Activated naive CD4-positive, alpha-beta T cell treated with anti-CD3 and anti-CD28 coated beads, Interleukin-2, amount 50 U/mL, for 72 hours (primary cell): ENCODE measurements around the gene SLC5A12. TPM values are rescaled to one million over a fixed set of nuclear protein-coding genes. Genes with fewer than 3 reads are reported as not detected.

Source experiments
- ATAC-seq, 2 donors: fragments of 150-1000 bp; cut with Tn5 transposase; 2 replicates each; pipeline ENCODE4 v1.10.0; 2021; ENCODE audit warnings: mild to moderate bottlenecking in 2 of 2, moderate library complexity in 2 of 2
- DNase-seq, 2 donors: peaks; one replicate each; pipeline ENCODE4 v3.0.0; 2021 to 2022; ENCODE audit warnings: low spot score in 2 of 2
- H3K27ac Mint-ChIP-seq, 2 donors: one replicate each; pipeline ENCODE4 v1.8.0; 2022; ENCODE audit warnings: mild to moderate bottlenecking in 2 of 2, mixed read lengths in 2 of 2
- H3K36me3 Mint-ChIP-seq, 2 donors: one replicate each; pipeline ENCODE4 v1.8.0; 2022; ENCODE audit warnings: mixed read lengths in 2 of 2
- H3K9me3 Mint-ChIP-seq, 2 donors: one replicate each; pipeline ENCODE4 v1.8.0; 2022; ENCODE audit warnings: mixed read lengths in 2 of 2
- total RNA-seq, 2 donors: library from RNA; stranded (reverse); gene quantifications; one replicate each; pipeline ENCODE4 v1.2.3, GENCODE V29; 2022

Gene SLC5A12
- total RNA-seq, 2 donors from 2014 or later = not detected

GRCh38 chr11:26731084-26731456 lies 9.2 kb upstream of the SLC5A12 start:
- Mint-ChIP-seq H3K36me3 (no peaks in the 10 kb centered on the region), H3K27ac (no peak overlapping the region), H3K9me3 (peaks cover 13 to 21% of the 10 kb centered on the region in 2 donors)
- DNase-seq (no peak), ATAC-seq (no peak)

DNA sequence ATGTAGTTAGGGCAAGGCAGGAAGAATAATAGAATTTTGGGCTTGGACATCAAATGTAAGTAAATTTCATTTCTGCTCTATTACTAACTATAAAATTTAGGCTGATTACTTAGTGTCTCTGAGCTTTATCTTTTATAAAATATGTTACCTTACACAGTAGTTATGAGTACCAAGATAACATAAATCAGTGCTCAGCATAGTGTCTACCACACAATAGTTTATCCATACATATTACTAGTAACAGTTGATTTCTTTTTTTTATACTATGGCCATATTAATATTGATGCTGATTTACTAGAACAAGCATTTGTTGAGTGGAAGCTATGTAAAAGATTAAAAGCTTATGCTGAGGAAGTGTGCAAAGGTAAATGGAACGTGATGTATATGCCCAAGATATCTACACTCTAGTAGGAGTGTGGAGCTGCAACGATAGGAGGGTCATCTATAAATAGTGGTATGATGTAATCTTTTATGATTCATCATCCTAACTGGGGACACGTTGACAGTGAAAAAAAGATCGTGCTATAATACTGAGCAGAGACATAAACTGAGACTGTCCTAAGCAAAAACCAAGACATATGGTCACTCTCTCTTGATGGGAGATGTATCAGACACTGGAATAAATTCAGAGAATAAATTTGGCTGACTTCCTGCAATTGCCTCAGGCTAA lies 8.7 kb upstream of the SLC5A12 start:
- H3K27ac Mint-ChIP-seq = no peak overlapping the region
- ATAC-seq = no peak
- H3K36me3 Mint-ChIP-seq = no peaks in the 10 kb centered on the region
- DNase-seq = no peak
- H3K9me3 Mint-ChIP-seq = peaks cover 13 to 21% of the 10 kb centered on the region in 2 donors

GRCh38 chr11:26729284-26729683 lies 7.4 kb upstream of the SLC5A12 start:
- DNase-seq (no peak), ATAC-seq (no peak)
- Mint-ChIP-seq H3K9me3 (peaks cover 14 to 16% of the 10 kb centered on the region in 2 donors), H3K27ac (no peak overlapping the region), H3K36me3 (no peaks in the 10 kb centered on the region)

DNA sequence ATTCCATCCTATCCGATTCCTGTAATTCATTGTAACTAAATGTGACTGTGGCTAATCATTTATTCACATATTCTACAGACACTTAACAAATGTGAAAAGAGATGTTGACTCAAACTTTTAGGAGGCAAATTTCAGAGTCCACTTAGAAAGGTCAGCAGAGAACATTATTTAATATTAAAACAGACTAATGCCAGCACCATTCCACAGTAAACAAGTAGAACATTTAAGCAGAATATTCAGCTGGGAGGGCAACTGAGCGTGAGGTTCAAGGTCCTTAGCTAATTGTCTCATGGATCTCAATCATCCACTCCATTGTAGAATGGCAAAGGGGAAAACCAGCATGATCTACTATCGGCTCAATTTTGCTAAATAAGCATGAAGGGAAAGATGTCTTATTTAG lies 5.1 kb upstream of the SLC5A12 start:
- ATAC-seq (no peak), DNase-seq (no peak)
- Mint-ChIP-seq H3K9me3 (peaks cover 11 to 13% of the 10 kb centered on the region in 2 donors), H3K36me3 (no peaks in the 10 kb centered on the region), H3K27ac (no peak overlapping the region)

- Mint-ChIP-seq H3K27ac (no peak overlapping the region), H3K9me3 (peaks cover 4 to 9% of the 10 kb centered on the region in 2 donors), H3K36me3 (no peaks in the 10 kb centered on the region)
- DNase-seq (no peak), ATAC-seq (no peak)
Observed at GRCh38 chr11:26719998-26720397, 1.9 kb downstream of the SLC5A12 start.

DNA sequence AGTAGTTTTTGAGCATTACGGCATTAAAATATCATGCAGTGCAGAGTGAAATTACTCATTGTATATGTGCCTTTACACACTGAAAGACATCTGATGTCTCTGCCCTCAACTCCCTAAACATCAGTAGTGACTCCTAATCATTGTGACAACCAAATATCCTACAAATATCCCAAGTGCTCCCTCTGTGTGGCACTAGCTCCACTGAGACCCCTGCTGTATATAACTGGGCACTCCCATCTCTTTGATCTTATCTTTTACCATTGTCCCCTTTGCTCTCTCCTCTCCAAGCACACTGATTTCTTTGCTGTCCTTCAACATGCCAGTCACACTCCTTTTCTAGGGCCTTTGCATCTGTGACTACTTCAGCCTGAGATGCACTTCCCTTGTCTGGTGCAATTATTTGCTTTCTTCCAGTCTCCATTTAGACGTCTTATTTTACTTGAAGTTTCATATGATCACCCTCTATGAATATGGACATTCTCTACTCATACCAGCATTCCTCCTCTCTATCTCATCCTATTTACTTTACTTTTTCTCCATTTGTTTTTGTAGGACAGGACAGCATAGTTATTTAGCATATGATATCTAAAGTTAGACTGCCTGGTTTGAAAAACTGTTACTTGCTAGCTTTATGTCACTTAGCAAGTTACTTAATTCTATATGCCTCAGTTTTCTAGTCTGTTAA lies 2.4 kb downstream of the SLC5A12 start:
- peaks cover 4 to 9% of the 10 kb centered on the region in 2 donors for H3K9me3 Mint-ChIP-seq

DNA sequence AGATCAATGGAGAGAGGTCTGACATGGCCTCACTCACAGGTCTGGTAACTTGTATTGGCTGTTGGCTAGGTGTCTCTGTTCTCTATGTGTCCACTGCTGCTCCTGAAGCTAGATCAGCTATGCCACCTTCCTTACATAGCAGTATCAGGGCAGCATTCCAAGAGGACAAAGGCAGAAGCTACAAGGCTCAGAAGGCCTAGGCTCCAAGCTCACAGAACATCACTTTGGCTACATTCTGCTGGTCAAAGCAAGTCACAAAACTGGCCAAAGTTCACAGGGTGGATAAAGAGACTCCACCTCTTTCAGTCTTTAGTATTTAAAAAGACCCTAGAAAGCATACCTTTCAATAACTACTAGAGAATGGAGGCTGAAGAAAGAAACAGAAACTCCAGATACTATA lies 4.1 kb downstream of the SLC5A12 start:
- Mint-ChIP-seq H3K9me3 (peaks cover 7% of the 10 kb centered on the region in 2 donors), H3K36me3 (no peaks in the 10 kb centered on the region), H3K27ac (no peak overlapping the region)
- DNase-seq (no peak), ATAC-seq (no peak)

More for the DNA sequence above, 2.4 kb downstream of the SLC5A12 start:
- DNase-seq (no peak), ATAC-seq (no peak)
- H3K36me3 Mint-ChIP-seq = no peaks in the 10 kb centered on the region
- no peak overlapping the region for H3K27ac Mint-ChIP-seq

- Mint-ChIP-seq H3K27ac (no peak overlapping the region), H3K9me3 (peaks cover 4 to 9% of the 10 kb centered on the region in 2 donors), H3K36me3 (no peaks in the 10 kb centered on the region)
- ATAC-seq (no peak), DNase-seq (no peak)
Observed at GRCh38 chr11:26715133-26715532, 6.7 kb downstream of the SLC5A12 start.

DNA sequence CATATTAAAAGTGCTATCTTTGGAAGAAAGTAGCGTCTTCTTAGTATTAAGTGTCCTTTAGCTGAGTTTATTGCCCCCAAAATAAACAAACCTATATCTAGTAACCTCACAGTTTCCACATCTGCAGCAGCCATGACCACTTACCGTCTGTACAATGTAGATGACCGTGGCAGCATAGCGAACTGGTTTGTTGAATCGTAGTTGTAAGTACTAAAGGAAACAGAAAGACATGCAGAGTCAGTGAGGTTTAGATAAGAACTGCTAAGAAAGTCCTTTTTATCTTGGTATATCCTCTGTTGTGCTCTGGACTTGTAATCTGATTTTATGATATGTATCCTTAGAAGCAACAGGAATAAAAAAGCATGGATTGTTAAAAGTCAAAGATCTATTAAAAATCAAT lies 9.4 kb downstream of the SLC5A12 start:
- DNase-seq (no peak), ATAC-seq (no peak)
- Mint-ChIP-seq H3K36me3 (no peaks in the 10 kb centered on the region), H3K27ac (no peak overlapping the region), H3K9me3 (peaks cover 4 to 10% of the 10 kb centered on the region in 2 donors)

DNA sequence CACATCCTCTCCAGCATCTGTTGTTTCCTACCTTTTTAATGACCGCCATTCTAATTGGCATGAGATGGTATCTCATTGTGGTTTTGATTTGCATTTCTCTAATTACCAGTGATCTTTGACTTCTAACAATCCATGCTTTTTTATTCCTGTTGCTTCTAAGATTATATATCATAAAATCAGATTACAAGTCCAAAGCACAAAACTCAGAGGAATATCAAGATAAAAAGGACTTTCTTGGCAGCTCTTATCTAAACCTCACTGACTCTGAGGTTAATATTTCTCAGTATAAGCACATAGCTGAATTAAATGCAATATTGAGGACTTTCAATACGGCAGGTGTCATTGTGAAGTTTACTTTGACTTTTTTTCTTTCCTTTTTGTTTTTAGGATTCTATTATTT lies 11.4 kb downstream of the SLC5A12 start:
- Mint-ChIP-seq H3K9me3 (peaks cover 4 to 13% of the 10 kb centered on the region in 2 donors), H3K27ac (no peak overlapping the region), H3K36me3 (no peaks in the 10 kb centered on the region)
- DNase-seq (no peak), ATAC-seq (no peak)

DNA sequence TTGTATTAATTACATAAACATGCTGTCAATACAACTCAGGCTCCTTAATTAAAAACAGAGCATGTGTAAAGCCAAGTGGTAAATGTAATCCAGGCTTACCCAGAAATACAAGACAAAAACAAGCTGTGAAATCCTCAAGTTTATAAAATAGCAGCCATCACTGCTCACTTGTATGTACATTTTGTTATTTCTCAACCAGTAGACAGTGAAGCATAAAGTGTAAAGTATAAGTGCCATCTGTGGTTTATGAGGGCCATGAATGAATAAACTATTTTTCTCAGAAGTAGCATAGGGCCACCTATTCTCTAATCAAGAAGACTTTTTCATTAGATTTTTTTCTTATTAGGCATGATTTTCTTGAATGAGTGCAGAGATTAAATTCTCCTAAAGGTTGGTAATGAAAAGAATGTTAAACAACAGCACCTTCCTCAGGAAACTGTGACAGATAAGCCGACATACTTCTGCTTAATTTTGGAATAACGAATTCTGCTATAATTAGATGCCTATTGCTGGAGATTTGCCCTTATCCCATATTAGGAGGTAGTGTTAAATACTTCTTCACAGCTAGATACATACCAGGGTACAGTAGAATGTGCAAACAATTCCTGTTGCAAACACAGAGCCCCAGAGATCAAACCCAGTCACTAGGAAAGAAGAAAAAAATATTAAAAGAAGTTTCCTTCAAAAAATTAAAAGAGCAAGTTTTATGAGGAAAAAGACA lies 13.0 kb downstream of the SLC5A12 start:
- no peak for ATAC-seq

GRCh38 chr11:26706181-26706580 lies 15.7 kb downstream of the SLC5A12 start:
- Mint-ChIP-seq H3K9me3 (peaks cover 9 to 13% of the 10 kb centered on the region in 2 donors), H3K36me3 (no peaks in the 10 kb centered on the region), H3K27ac (no peak overlapping the region)
- no peak for ATAC-seq
- DNase-seq = no peak

More for the DNA sequence above, 13.0 kb downstream of the SLC5A12 start:
- H3K27ac Mint-ChIP-seq = no peak overlapping the region
- no peak for DNase-seq
- peaks cover 17 to 19% of the 10 kb centered on the region in 2 donors for H3K9me3 Mint-ChIP-seq
- no peaks in the 10 kb centered on the region for H3K36me3 Mint-ChIP-seq

GRCh38 chr11:26704249-26704648 lies 17.6 kb downstream of the SLC5A12 start:
- Mint-ChIP-seq H3K36me3 (no peaks in the 10 kb centered on the region), H3K9me3 (peaks cover 9 to 13% of the 10 kb centered on the region in 2 donors), H3K27ac (no peak overlapping the region)
- ATAC-seq = no peak
- DNase-seq = no peak

DNA sequence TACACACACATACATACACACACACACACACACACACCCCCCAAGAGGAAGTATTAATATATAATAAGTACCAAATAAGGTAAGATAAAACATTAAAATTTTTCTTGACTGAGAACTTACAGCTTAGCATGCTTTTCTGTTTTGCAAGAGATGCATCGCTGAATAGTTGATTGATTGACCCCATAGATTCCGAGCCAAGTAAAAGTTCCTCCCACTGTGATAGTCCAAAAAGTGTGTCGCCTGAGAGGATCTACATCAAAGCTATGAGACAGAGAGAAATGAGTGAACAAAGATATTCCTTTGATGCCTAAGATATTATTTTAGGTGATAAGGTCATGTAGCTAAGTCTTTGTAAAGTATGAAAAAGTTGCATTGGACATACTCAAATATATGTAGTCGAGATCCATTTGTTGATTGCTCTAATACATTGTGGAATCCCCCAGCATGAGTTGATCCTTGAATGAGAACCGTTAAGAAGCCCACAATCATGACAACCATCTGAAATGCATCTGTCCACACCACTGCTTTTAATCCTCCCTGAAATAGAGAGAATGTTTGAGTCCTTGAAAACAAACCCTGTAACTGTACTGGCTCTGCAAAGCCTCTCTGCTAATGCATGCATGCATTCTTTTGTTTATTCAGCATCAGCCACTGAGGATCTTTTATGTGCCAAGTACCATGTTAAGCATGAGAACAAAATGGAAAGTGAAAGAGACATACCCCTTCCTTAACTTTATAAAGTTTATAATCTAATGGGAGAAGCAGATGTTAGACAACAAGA lies 18.3 kb downstream of the SLC5A12 start:
- H3K27ac Mint-ChIP-seq = no peak overlapping the region
- ATAC-seq (no peak), DNase-seq (no peak)
- peaks cover 9 to 13% of the 10 kb centered on the region in 2 donors for H3K9me3 Mint-ChIP-seq
- H3K36me3 Mint-ChIP-seq = no peaks in the 10 kb centered on the region

- peaks cover 8 to 13% of the 10 kb centered on the region in 2 donors for H3K9me3 Mint-ChIP-seq
- no peaks in the 10 kb centered on the region for H3K36me3 Mint-ChIP-seq
- ATAC-seq (no peak), DNase-seq (no peak)
- H3K27ac Mint-ChIP-seq = no peak overlapping the region
Observed at GRCh38 chr11:26702406-26702805, 19.5 kb downstream of the SLC5A12 start.

- Mint-ChIP-seq H3K36me3 (no peaks in the 10 kb centered on the region), H3K27ac (no peak overlapping the region), H3K9me3 (peaks cover 5 to 16% of the 10 kb centered on the region in 2 donors)
- DNase-seq (no peak), ATAC-seq (no peak)
Observed at GRCh38 chr11:26700574-26701235, 21.2 kb downstream of the SLC5A12 start.
